GM12875 (cell line): ENCODE data around the gene CFAP92.

Source experiments
- H3K4me3 ChIP-seq: one replicate; pipeline ENCODE4 v1.5.1; 2011; ENCODE audit warnings: low read depth, low read length, control low read depth
- TF ChIP-seq, protein P1 (sequence below): IDR thresholded peaks from 2 replicates; pipeline ENCODE4 v1.5.1; 2011; ENCODE audit warnings: low read depth, mild to moderate bottlenecking, control low read depth, inconsistent platforms, low read length, moderate library complexity, borderline replicate concordance; ENCODE audit not compliant: insufficient read depth

Gene CFAP92

DNA sequence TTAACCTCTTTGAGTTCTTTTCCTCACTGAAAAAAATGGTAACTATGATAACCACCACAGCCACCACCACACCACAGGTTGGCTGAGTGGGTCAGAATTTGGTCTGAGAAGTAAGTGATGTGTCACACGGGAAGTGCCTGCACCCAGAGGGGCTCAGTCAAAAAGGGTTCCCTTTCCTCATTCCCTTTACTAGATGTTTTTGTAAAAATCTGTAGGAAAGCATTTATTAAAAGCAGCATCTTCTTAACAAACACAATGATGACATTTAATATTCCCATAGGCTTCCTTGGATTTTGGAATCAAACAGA lies 23.2 kb downstream of the CFAP92 start:
- TF ChIP-seq, protein P1, sequence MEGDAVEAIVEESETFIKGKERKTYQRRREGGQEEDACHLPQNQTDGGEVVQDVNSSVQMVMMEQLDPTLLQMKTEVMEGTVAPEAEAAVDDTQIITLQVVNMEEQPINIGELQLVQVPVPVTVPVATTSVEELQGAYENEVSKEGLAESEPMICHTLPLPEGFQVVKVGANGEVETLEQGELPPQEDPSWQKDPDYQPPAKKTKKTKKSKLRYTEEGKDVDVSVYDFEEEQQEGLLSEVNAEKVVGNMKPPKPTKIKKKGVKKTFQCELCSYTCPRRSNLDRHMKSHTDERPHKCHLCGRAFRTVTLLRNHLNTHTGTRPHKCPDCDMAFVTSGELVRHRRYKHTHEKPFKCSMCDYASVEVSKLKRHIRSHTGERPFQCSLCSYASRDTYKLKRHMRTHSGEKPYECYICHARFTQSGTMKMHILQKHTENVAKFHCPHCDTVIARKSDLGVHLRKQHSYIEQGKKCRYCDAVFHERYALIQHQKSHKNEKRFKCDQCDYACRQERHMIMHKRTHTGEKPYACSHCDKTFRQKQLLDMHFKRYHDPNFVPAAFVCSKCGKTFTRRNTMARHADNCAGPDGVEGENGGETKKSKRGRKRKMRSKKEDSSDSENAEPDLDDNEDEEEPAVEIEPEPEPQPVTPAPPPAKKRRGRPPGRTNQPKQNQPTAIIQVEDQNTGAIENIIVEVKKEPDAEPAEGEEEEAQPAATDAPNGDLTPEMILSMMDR, result no peak
- no peak overlapping the region for H3K4me3 ChIP-seq

DNA sequence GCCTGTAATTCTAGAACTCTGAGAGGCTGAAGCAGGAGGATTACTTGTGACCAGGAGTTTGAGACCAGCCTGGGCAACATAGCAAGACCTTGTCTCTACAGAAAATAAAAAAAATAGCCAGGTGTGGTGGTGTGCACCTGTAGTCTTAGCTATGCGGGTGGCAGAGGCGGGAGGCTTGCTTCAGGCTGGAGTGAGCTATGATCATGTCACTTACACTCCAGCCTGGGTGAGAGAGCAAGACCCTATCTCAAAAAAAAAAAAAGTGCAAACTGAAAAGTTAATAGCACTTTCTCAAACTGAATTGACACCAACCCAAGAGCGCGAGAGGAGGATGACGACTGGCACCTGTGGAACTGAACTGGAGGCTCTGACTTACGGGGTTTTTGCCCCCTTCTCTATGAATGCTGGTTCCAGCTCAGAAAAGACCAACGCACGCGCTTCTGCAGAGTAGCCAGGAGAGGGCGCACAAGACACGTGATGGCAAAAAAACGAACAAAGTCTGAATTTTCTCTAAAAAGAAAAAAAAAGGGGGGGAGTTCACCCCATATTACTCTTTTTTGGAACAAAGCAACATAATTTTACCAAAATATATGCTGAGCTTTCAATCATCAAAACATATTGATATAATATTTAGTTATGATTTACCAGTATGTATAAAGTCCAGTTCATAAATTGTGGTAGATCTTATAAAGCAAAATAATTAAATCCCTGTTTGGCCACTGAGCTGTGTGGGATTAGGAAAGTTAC lies 23.7 kb downstream of the CFAP92 start:
- TF ChIP-seq, protein P1, result peak; percentile 79
- H3K4me3 ChIP-seq, result no peak overlapping the region

DNA sequence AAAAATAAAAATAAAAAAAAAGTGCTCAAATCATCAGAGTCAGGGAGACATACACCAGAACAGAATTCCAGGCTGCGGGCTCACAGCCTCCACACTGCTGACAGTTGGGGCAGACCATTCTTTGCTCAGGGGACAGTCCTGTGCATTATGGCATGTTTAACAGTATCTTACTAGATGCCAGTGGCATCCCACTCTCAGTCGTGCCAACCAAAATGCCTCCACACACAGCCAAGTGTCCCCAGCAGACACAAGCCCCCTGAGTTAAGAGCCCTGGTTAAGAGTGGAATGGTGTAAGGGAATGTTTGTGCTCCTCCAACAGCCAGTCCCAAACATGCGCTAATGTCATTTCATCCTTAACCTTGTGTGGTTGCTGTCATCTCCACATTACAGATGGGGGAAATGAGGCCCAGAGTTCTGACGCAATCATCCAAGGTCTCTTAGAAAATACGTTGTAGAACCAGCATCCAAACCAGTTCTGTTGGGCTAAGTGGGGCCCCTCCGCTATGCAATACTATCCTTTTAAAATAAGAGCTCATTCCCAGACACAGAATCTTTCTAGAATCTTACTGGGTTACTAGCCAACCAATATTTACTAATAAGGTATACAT lies 26.0 kb downstream of the CFAP92 start:
- no peak overlapping the region for H3K4me3 ChIP-seq
- TF ChIP-seq, protein P1, result no peak

DNA sequence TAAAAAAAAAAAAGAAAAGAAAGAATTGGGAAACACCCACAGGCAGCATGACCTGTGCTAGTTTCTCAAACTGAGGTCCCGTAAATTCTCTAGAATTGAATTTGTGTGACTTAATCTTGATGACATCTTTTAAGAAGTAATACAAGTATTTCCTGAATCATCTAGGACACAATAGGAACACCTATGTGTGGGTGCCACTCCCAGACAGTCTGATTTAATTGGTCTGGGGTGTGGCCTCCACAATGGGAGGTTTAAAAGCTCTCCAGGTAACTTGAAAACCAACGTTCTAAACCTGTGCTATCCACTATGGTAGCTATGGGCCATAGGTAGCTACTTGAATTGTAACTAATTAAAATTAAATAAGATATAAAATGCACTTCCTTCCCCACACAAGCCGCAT lies 28.1 kb downstream of the CFAP92 start:
- TF ChIP-seq, protein P1, result no peak

DNA sequence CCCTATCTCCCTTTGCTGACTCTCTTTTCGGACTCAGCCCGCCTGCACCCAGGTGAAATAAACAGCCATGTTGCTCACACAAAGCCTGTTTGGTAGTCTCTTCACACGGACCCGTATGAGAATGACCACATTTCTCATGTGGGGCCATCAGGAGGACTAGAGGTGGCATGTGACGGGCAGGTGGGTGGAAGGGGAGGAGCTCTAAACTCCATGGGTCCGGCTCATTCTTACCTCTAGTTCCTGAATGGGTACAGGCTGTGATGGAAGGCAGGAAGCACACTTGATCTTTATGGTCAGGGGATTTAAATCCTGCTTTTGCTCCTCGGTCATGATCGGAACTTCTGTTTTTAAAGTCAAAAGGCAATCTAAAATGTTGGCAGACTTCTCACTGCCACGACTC lies 28.6 kb downstream of the CFAP92 start:
- TF ChIP-seq, protein P1, result no peak

More for the DNA sequence above, 28.1 kb downstream of the CFAP92 start:
- no peak overlapping the region for H3K4me3 ChIP-seq

DNA sequence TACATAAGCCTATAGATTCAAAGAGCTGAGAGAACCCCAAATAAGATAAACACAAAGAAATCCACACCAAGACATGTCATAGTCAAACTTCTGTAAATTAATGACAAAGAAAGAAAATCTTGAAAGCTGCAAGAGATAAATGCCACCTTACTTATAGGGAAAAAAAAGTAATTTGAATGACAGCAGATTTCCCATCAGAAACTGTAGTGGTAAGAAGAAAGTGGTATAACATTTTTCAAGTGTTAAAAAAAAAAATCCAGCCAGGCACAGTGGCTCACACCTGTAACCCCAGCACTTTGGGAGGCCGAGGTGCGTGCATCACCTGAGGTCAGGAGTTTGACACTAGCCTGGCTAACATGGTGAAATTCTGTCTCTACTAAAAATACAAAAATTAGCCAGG lies 37.4 kb downstream of the CFAP92 start:
- no peak overlapping the region for H3K4me3 ChIP-seq
- TF ChIP-seq, protein P1, result no peak

More for the DNA sequence above, 28.6 kb downstream of the CFAP92 start:
- no peak overlapping the region for H3K4me3 ChIP-seq
